Fibroblast of lung (primary cell): ENCODE results near the gene LDLRAD4.

Experiments
- CTCF ChIP-seq, 2 donors: IDR thresholded peaks in 1 of 2; conservative IDR thresholded peaks in 1 of 2; 1 replicate in 1 of 2; 2 replicates in 1 of 2; pipeline ENCODE4 v1.5.1; 2011 to 2012; ENCODE audit warnings: low read length in 2 of 2, control low read depth in 1 of 2, inconsistent platforms in 1 of 2, low read depth in 1 of 2, mild to moderate bottlenecking in 1 of 2
- EZH2 ChIP-seq: IDR thresholded peaks from 2 replicates; pipeline ENCODE4 v1.5.1; 2012; ENCODE audit warnings: low read length, control low read depth, mild to moderate bottlenecking; ENCODE audit errors: missing control alignments

DNA sequence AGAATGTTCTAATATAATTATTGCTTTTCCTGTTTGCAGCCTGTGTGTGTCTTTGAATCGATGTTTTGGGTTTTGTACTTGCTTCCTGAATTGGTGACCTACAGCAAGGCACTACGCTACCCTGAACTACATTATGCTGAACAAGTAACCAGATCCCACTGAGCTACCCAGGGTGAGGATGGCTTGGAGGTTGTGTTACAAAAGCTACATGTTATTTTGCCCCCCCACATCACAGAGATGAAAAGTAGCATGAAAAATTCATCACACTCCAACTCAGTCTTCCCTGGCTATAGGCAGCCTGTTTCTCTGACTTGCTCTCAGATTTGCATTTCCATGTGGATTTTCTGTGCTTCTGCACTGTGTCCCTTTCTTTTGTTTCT is 162.1 kb downstream of the LDLRAD4 start:
- TF ChIP-seq CTCF (conservative IDR thresholded peaks at IDR 0.05 in 1 of 2, IDR thresholded peaks at IDR 0.05 in 1 of 2; ENCODE audit: low read depth in 1 of 2, low read length in 2 of 2) (no peak), EZH2 (no peak)
